GM18520 (cell line): Measurements from ENCODE around the gene POTEG.
"Not testable (repeated sequence)": the region's sequence is repeated elsewhere in the genome, so short reads cannot be mapped to it uniquely, and the experiment has no call there.

Source experiments
- ATAC-seq: cut with Tn5 transposase; IDR thresholded peaks from one replicate; pipeline ENCODE4 v1.9.1; 2021; ENCODE audit not compliant: unreplicated experiment

The POTEG gene

DNA sequence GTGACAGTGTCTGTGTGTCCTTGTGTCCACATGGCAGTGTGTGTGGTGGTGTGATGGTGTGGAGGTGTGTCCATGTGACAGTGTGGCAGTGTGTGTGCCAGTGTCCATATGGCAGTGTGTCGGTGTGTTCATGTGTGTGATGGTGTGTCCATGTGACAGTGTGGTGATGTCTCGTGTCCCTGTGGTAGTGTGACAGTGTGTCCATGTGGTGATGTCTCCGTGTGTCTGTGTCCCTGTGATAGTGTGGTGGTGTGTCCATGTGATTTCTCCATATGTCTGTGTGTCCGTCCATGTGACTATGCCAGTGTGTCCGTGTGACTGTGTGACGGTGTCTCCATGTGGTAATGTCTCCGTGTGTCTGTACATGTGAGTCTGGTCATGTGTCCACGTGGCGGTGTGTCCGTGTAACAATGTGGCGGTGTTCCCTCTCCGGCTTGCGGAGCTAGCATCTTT lies 59.7 kb downstream of the POTEG start:
- ATAC-seq: not testable (repeated sequence)

DNA sequence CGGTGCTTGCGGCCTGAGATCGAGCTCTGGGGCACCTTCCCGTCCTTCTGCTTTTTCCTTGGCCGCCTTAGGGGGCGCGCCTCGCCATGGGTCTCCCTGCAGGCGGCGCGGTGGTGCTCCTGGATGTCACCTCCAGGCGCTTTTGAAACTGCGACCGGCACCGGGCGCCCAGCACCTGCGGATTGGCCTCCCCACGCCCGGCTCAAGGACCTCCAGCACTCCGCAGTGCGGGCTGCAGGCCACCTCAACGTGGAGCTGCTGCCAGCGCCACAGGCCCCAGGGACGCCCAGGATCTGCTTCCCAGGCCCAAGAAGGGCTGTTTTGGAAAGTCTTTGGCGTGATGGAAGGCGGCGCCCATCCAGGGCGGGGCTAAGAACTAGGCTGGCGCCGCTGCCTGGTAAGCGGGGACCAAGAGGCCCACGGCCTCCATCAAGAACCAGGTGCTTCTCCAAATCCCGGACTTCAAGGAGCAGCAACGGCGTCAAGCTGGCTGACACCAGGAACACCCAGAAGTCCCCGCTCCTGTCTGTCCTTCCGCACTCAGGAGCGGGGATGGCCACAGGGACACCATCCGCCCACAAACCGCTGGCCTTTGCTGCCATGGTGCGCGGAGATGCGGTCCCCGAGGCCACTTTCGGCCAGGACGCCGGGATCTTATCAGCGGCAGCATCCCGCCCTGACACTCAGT lies 61.2 kb downstream of the POTEG start:
- not testable (repeated sequence) for ATAC-seq

GRCh38 chr14:19371767-19372166 lies 62.4 kb downstream of the POTEG start:
- not testable (repeated sequence) for ATAC-seq

- not testable (repeated sequence) for ATAC-seq
These were observed 71.3 kb downstream of the POTEG start for GRCh38 chr14:19362803-19363202.

DNA sequence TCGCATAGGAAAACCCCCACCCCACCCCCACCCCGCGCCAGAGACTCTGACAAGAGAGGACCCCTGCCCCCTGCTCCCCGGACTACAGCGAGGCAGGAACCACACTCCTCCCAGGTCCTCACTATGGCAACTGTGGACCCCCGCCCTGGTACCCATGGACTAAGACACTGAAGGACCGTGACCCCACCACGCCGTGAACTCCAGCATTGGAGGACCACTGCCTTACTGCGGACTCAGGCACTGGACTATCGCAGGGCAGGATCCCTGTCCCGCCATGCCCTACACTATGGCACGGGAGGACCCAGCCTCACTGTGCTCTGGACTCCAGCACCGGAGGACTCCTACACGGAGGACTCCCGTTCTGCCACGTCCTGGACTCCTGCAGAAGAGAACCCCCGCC lies 71.8 kb downstream of the POTEG start:
- not testable (repeated sequence) for ATAC-seq

DNA sequence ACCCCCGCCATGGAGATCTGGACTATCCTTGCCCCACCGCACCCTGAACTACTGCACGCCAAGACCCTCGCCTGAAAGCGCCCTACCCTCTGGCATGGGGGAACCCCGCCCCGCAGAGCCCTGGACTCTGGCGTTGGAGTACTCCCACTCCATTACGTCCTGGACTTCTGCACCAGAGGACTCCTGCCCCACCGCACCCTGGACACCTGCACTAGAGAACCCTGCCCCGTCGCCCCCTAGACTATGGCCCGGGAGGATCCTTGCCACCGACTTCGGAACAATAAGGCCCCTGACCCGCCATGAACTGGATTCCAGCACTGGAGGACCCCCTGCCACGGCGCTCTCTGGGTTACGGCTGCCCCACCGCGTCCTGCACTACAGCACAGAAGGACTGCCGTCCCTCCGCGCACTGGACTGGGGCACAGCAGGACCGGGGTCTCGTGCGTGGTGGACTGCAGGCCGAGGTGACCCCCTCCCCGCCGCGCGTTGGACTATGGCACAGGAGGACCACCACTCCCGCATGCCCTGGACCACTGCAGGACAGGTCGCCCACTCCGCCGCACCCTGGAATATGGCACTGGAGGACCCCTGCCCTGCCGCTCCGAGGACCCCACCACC lies 72.4 kb downstream of the POTEG start:
- ATAC-seq: not testable (repeated sequence)

- not testable (repeated sequence) for ATAC-seq
These were observed 73.1 kb downstream of the POTEG start for GRCh38 chr14:19360937-19361635.
